ENCODE data around the gene SAMD4B.

- no peak for TF ChIP-seq CTCF (IDR thresholded peaks at IDR 0.05)
- TF ChIP-seq POLR2AphosphoS5 (IDR thresholded peaks at IDR 0.05): no peak
- no peak for TF ChIP-seq POLR2A (IDR thresholded peaks at IDR 0.05)
Measured at GRCh38 chr19:39334444-39334976, 7.7 kb upstream of the SAMD4B start.
